Gastrocnemius medialis (tissue), 4 donors: Measurements from ENCODE around the gene FIBCD1. TPM values are rescaled to one million over a fixed set of nuclear protein-coding genes. Genes with fewer than 3 reads are reported as not detected.

Experiments
- ATAC-seq, 2 donors: fragments of 150-250 bp; one replicate each; pipeline ENCODE4 v1.9.1; 2016
- DNase-seq, 2 donors: peaks; one replicate each; pipeline ENCODE4 v3.0.0-alpha.2; 2019
- H3K27ac ChIP-seq, 4 donors: fragments of 200-600 bp; sonication (generic); 1 replicate in 1 of 4; 2 replicates in 3 of 4; pipeline ENCODE4 v1.5.1; 2016 to 2018; ENCODE audit warnings: mild to moderate bottlenecking in 2 of 4, moderate library complexity in 1 of 4
- H3K27me3 ChIP-seq, 3 donors: fragments of 200-600 bp; sonication (generic) in 2 of 3; 1 replicate in 1 of 3; 2 replicates in 2 of 3; pipeline versions ENCODE4 v1.5.1 to v1.6.0; 2016 to 2019; ENCODE audit warnings: mild to moderate bottlenecking in 1 of 3, moderate library complexity in 1 of 3
- H3K36me3 ChIP-seq, 2 donors: fragments of 200-600 bp; sonication (generic) in 1 of 2; one replicate each; pipeline ENCODE4 v1.5.1; 2017 to 2018
- H3K4me1 ChIP-seq, 2 donors: fragments of 200-600 bp; sonication (generic) in 1 of 2; one replicate each; pipeline ENCODE4 v1.5.1; 2016 to 2017; ENCODE audit warnings: mild to moderate bottlenecking in 2 of 2
- H3K4me3 ChIP-seq, 4 donors: fragments of 200-600 bp; sonication (generic) in 3 of 4; 1 replicate in 1 of 4; 2 replicates in 3 of 4; pipeline ENCODE4 v1.5.1; 2016 to 2019; ENCODE audit warnings: mild to moderate bottlenecking in 2 of 4
- H3K9me3 ChIP-seq, 3 donors: fragments of 200-600 bp; sonication (generic) in 2 of 3; 1 replicate in 1 of 3; 2 replicates in 2 of 3; pipeline ENCODE4 v1.5.1; 2016 to 2019
- CTCF ChIP-seq, 5 experiments: fragments of 450-650 bp in 3 of 5; fragments of 200-600 bp in 2 of 5; sonication (generic) in 2 of 5; IDR thresholded peaks in 4 of 5; conservative IDR thresholded peaks in 1 of 5; 1 replicate in 4 of 5; 2 replicates in 1 of 5; pipeline ENCODE4 v1.5.1; 2016 to 2019; ENCODE audit warnings: antibody characterized with exemption in 5 of 5, mild to moderate bottlenecking in 3 of 5, moderate library complexity in 3 of 5
- POLR2A ChIP-seq, 2 donors: fragments of 450-650 bp; IDR thresholded peaks; one replicate each; pipeline ENCODE4 v1.6.1; 2017; ENCODE audit warnings: antibody characterized with exemption in 2 of 2, mild to moderate bottlenecking in 2 of 2, moderate library complexity in 2 of 2
- in situ Hi-C, 4 donors: fragments of 200-750 bp; cut with MboI; loops; one replicate each; pipeline versions ENCODE4 v1.15.0 to v1.8.0; 2017; ENCODE audit warnings: low sequenced_read_pairs in 4 of 4
- intact Hi-C: fragments of 100-400 bp; cut with DNase I; formaldehyde crosslinking; loops from one replicate; pipeline ENCODE4 v1.15.1; 2023; ENCODE audit warnings: low total_unique reads
- total RNA-seq, 4 donors: library from RNA; depleted of rRNA; stranded (reverse); fragments of >200 nt; gene quantifications; one replicate each; pipeline versions ENCODE4 v1.1.0 to v1.2.3, GENCODE V29; 2016

The FIBCD1 gene
- total RNA-seq, 4 donors from 2014 or later = not detected

GRCh38 chr9:130887494-130888144 is 51.4 kb downstream of the FIBCD1 start:
- no peak overlapping the region for H3K4me3 ChIP-seq
- no peak overlapping the region for H3K27ac ChIP-seq
- no peak for TF ChIP-seq CTCF (IDR thresholded peaks at IDR 0.05 in 4 of 5, conservative IDR thresholded peaks at IDR 0.05 in 1 of 5)
- no peak for TF ChIP-seq POLR2A (IDR thresholded peaks at IDR 0.05)
- no peaks in the 10 kb centered on the region for H3K4me1 ChIP-seq
- H3K27me3 ChIP-seq = no peaks in the 10 kb centered on the region
- in situ Hi-C loops = no loop called here
- no peaks in the 10 kb centered on the region for H3K9me3 ChIP-seq
- intact Hi-C loops = no loop called here
- H3K36me3 ChIP-seq = peaks cover 0 to 70% of the 10 kb centered on the region in 2 donors
- ATAC-seq (no peak), DNase-seq (no peak)

GRCh38 chr9:130886981-130887380 is 52.1 kb downstream of the FIBCD1 start:
- no peak for ATAC-seq
- Histone ChIP-seq H3K4me1 (no peaks in the 10 kb centered on the region), H3K27me3 (no peaks in the 10 kb centered on the region), H3K27ac (no peak overlapping the region), H3K9me3 (no peaks in the 10 kb centered on the region), H3K4me3 (no peak overlapping the region), H3K36me3 (peaks cover 0 to 68% of the 10 kb centered on the region in 2 donors)
- no peak for TF ChIP-seq POLR2A (IDR thresholded peaks at IDR 0.05)
- no peak for TF ChIP-seq CTCF (IDR thresholded peaks at IDR 0.05 in 4 of 5, conservative IDR thresholded peaks at IDR 0.05 in 1 of 5)
- DNase-seq = no peak
- intact Hi-C loops (no loop called here), in situ Hi-C loops (no loop called here)

- TF ChIP-seq CTCF (IDR thresholded peaks at IDR 0.05 in 4 of 5, conservative IDR thresholded peaks at IDR 0.05 in 1 of 5) (no peak), POLR2A (IDR thresholded peaks at IDR 0.05) (no peak)
- no peak overlapping the region for H3K4me3 ChIP-seq
- ATAC-seq (no peak), DNase-seq (no peak)
- no peak overlapping the region for H3K27ac ChIP-seq
- H3K36me3 ChIP-seq = peaks cover 0 to 80% of the 10 kb centered on the region in 2 donors
- in situ Hi-C loops (no loop called here), intact Hi-C loops (no loop called here)
- H3K27me3 ChIP-seq = no peaks in the 10 kb centered on the region
- H3K9me3 ChIP-seq = no peaks in the 10 kb centered on the region
- no peaks in the 10 kb centered on the region for H3K4me1 ChIP-seq
Observed at GRCh38 chr9:130885484-130886375, 53.3 kb downstream of the FIBCD1 start.

GRCh38 chr9:130884542-130885483 is 54.2 kb downstream of the FIBCD1 start:
- Histone ChIP-seq H3K27me3 (no peaks in the 10 kb centered on the region), H3K27ac (no peak overlapping the region), H3K4me1 (no peaks in the 10 kb centered on the region), H3K4me3 (no peak overlapping the region), H3K9me3 (no peaks in the 10 kb centered on the region), H3K36me3 (peaks cover 0 to 84% of the 10 kb centered on the region in 2 donors)
- intact Hi-C loops (no loop called here), in situ Hi-C loops (no loop called here)
- TF ChIP-seq CTCF (IDR thresholded peaks at IDR 0.05 in 4 of 5, conservative IDR thresholded peaks at IDR 0.05 in 1 of 5) = no peak
- no peak for TF ChIP-seq POLR2A (IDR thresholded peaks at IDR 0.05)
- DNase-seq = no peak
- no peak for ATAC-seq
